HCT116 (cell line): ENCODE measurements around the gene STARD3. TPM values are rescaled to one million over a fixed set of nuclear protein-coding genes. Genes with fewer than 3 reads are reported as not detected.

Source experiments
- ATAC-seq: fragments of 200-7000 bp; cut with Tn5 transposase; 2 replicates; pipeline ENCODE4 v1.9.1; 2020; ENCODE audit warnings: mild to moderate bottlenecking, moderate library complexity
- BruUV-seq: library from RNA; stranded (reverse); fragments of 400-500 nt; replicated peaks from 2 replicates; lab custom pipeline; 2021; lab: Mats Ljungman, UMichigan
- CTCF ChIA-PET: fragments of 300-600 bp; sonication (Branson Sonifier 250); formaldehyde crosslinking; loops from one replicate; lab custom pipeline; 2021; ENCODE audit warnings: antibody characterized with exemption; lab: Charles Lee
- POLR2A ChIA-PET: fragments of 300-600, 350-600 bp; sonication (Branson Sonifier 250); formaldehyde crosslinking; loops from one replicate; lab custom pipeline; 2021; ENCODE audit warnings: antibody characterized with exemption; lab: Charles Lee
- RAD21 ChIA-PET, 2 experiments: fragments of 300-600 bp; sonication (Branson Sonifier 250); formaldehyde crosslinking; loops; one replicate each; lab custom pipeline; 2023; ENCODE audit warnings: low total read pairs in 2 of 2; ENCODE audit not compliant: uncharacterized antibody in 2 of 2, unreplicated experiment in 2 of 2, low non-redundant PET in 1 of 2; lab: Charles Lee
- DNase-seq: peaks from one replicate; pipeline ENCODE4 v3.0.0-alpha.2; 2010; ENCODE audit warnings: low read depth, low spot score
- H2AFZ ChIP-seq: fragments of 200-600 bp; shearing (Covaris generic), sonication (generic); 2 replicates; pipeline ENCODE4 v1.6.1; 2017; ENCODE audit warnings: low read depth, mixed run types, mixed read lengths, antibody characterized with exemption, low read length; ENCODE audit not compliant: poor library complexity, severe bottlenecking
- H3K27ac ChIP-seq: 2 replicates; pipeline ENCODE4 v1.5.1; 2012; ENCODE audit warnings: low read depth, low read length
- H3K27me3 ChIP-seq: fragments of 200-600 bp; sonication (generic); 2 replicates; pipeline ENCODE4 v1.6.1; 2016; ENCODE audit warnings: mixed run types, low read length, mixed read lengths; ENCODE audit not compliant: insufficient read depth
- H3K36me3 ChIP-seq, 2 experiments: fragments of 200-500 bp in 1 of 2; fragments of 200-600 bp in 1 of 2; sonication (Bioruptor generic) in 1 of 2; sonication (generic) in 1 of 2; 2 replicates each; pipeline versions ENCODE4 v1.5.1 to v1.6.1; 2014 to 2016; ENCODE audit warnings: low read length in 2 of 2, inconsistent platforms in 1 of 2, mixed read lengths in 1 of 2, mixed run types in 1 of 2; ENCODE audit not compliant: insufficient read depth in 2 of 2, control insufficient read depth in 1 of 2
- H3K4me1 ChIP-seq, 2 experiments: fragments of 200-600 bp in 1 of 2; sonication (generic) in 1 of 2; 2 replicates each; pipeline versions ENCODE4 v1.5.1 to v1.6.1; 2012 to 2017; ENCODE audit warnings: low read length in 2 of 2, inconsistent platforms in 1 of 2, mild to moderate bottlenecking in 1 of 2, mixed read lengths in 1 of 2, mixed run types in 1 of 2, moderate library complexity in 1 of 2; ENCODE audit not compliant: insufficient read depth in 2 of 2, control insufficient read depth in 1 of 2
- H3K4me2 ChIP-seq: fragments of 200-600 bp; sonication (generic); 2 replicates; pipeline ENCODE4 v1.6.1; 2017; ENCODE audit warnings: mixed run types, low read length, mixed read lengths
- H3K4me3 ChIP-seq, 2 experiments: fragments of 200-600 bp in 1 of 2; sonication (generic) in 1 of 2; replicated peaks in 1 of 2; 2 replicates each; pipeline ENCODE4 v1.5.1; 2011 to 2016; ENCODE audit warnings: low read length in 2 of 2, control low read depth in 1 of 2, low read depth in 1 of 2, mild to moderate bottlenecking in 1 of 2, mixed read lengths in 1 of 2, mixed run types in 1 of 2
- H3K79me2 ChIP-seq: fragments of 200-600 bp; sonication (generic); 2 replicates; pipeline ENCODE4 v1.6.1; 2017; ENCODE audit warnings: mild to moderate bottlenecking, mixed run types, low read length, moderate library complexity, mixed read lengths; ENCODE audit not compliant: insufficient read depth
- H3K9ac ChIP-seq: fragments of 200-600 bp; sonication (generic); 2 replicates; pipeline ENCODE4 v1.6.1; 2016; ENCODE audit warnings: low read length, mixed read lengths
- H3K9me2 ChIP-seq: fragments of 200-600 bp; sonication (generic), shearing (Covaris generic); 2 replicates; pipeline ENCODE4 v1.6.1; 2017; ENCODE audit warnings: mixed run types, mild to moderate bottlenecking, moderate library complexity; ENCODE audit not compliant: insufficient read depth
- H3K9me3 ChIP-seq, 2 experiments: fragments of 200-500 bp in 1 of 2; fragments of 200-600 bp in 1 of 2; sonication (Bioruptor generic) in 1 of 2; sonication (generic) in 1 of 2; 2 replicates each; pipeline ENCODE4 v1.6.1; 2014 to 2017; ENCODE audit warnings: low read length in 2 of 2, mixed read lengths in 2 of 2, inconsistent platforms in 1 of 2, low read depth in 1 of 2, mild to moderate bottlenecking in 1 of 2, mixed run types in 1 of 2, moderate library complexity in 1 of 2; ENCODE audit not compliant: control insufficient read depth in 1 of 2, insufficient read depth in 1 of 2
- H4K20me1 ChIP-seq: fragments of 200-600 bp; sonication (generic), shearing (Covaris generic); 2 replicates; pipeline ENCODE4 v1.6.1; 2017; ENCODE audit warnings: mixed run types, mild to moderate bottlenecking, moderate library complexity; ENCODE audit not compliant: insufficient read depth
- CEBPB ChIP-seq: IDR thresholded peaks from 2 replicates; pipeline ENCODE4 v1.6.1; 2012; ENCODE audit warnings: low read depth
- EGR1 ChIP-seq: IDR thresholded peaks from 2 replicates; pipeline ENCODE4 v1.6.1; 2012; ENCODE audit warnings: low read depth
- ELF1 ChIP-seq: IDR thresholded peaks from 2 replicates; pipeline ENCODE4 v1.6.1; 2012; ENCODE audit warnings: low read depth, borderline replicate concordance
- FOSL1 ChIP-seq: IDR thresholded peaks from 2 replicates; pipeline ENCODE4 v1.6.1; 2012; ENCODE audit warnings: low read depth
- SRF ChIP-seq: IDR thresholded peaks from 2 replicates; pipeline ENCODE4 v1.6.1; 2012; ENCODE audit warnings: low read depth
- ZBTB33 ChIP-seq: IDR thresholded peaks from 2 replicates; pipeline ENCODE4 v1.6.1; 2011; ENCODE audit warnings: mild to moderate bottlenecking, low read length, moderate library complexity; ENCODE audit not compliant: insufficient replicate concordance; ENCODE audit errors: extremely low read depth
- ZFX ChIP-seq: fragments of 450-650 bp; IDR thresholded peaks from 2 replicates; pipeline ENCODE4 v1.6.1; 2017
- intact Hi-C: fragments of 100-400 bp; cut with micrococcal nuclease; formaldehyde crosslinking; loops from 2 replicates; pipeline ENCODE4 v1.10.0; 2022
- total RNA-seq: library from RNA; stranded (reverse); gene quantifications from one replicate; pipeline ENCODE4 v1.2.1, GENCODE V29; 2021; ENCODE audit not compliant: unreplicated experiment
- TF ChIP-seq, protein P1 (sequence below): IDR thresholded peaks from 2 replicates; pipeline ENCODE4 v1.6.1; 2012

Gene STARD3
- total RNA-seq, 1 experiment from 2014 or later, result 73.9 TPM

GRCh38 chr17:39608142-39608981, 28.6 kb upstream of the STARD3 start:
- Histone ChIP-seq H3K9me3 (no peaks in the 10 kb centered on the region), H3K79me2 (no peaks in the 10 kb centered on the region), H3K4me1 (peaks cover 0 to 5% of the 10 kb centered on the region in 2 experiments; a peak in 2 of 4 replicates), H3K9me2 (no peaks in the 10 kb centered on the region), H3K27ac (no peak overlapping the region), H3K4me3 (no peak overlapping the region), H2AFZ (no peak overlapping the region), H3K27me3 (peaks cover under 1% of the 10 kb centered on the region; the same call in 1 of the 2 replicates), H3K4me2 (no peak overlapping the region), H3K9ac (no peak overlapping the region), H3K36me3 (no peaks in the 10 kb centered on the region), H4K20me1 (no peaks in the 10 kb centered on the region)
- no TSS peak for BruUV-seq
- no peak for DNase-seq
- peak; percentile 34 for ATAC-seq
- intact Hi-C loops, result no loop called here
- POLR2A ChIA-PET, result no interaction called here
- CTCF ChIA-PET, result no interaction called here
- TF ChIP-seq SRF, result no peak
- no peak for TF ChIP-seq FOSL1
- TF ChIP-seq ZBTB33, result no peak
- no peak for TF ChIP-seq ELF1
- TF ChIP-seq ZFX, result no peak
- TF ChIP-seq EGR1, result no peak
- TF ChIP-seq, protein P1, sequence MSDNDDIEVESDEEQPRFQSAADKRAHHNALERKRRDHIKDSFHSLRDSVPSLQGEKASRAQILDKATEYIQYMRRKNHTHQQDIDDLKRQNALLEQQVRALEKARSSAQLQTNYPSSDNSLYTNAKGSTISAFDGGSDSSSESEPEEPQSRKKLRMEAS, result no peak
- no peak for TF ChIP-seq CEBPB
- RAD21 ChIA-PET, result no interaction called here
